Measurements from ENCODE around the gene DSCAM. TPM values are rescaled to one million over a fixed set of nuclear protein-coding genes. Genes with fewer than 3 reads are reported as not detected.

The DSCAM gene
- total and polyA plus RNA-seq, 2 experiments from 2014 or later = 0.07 TPM; not detected in 1

GRCh38 chr21:40377135-40377534 lies 469.8 kb downstream of the DSCAM start:
- Histone ChIP-seq H3K4me2 (no peak overlapping the region), H3K9me2 (ENCODE audit: insufficient read depth) (no peaks in the 10 kb centered on the region), H3K79me2 (replicated peaks; ENCODE audit: insufficient read depth) (no peaks in the 10 kb centered on the region), H3K27ac (ENCODE audit: low read depth) (no peak overlapping the region), H3K36me3 (ENCODE audit: insufficient read depth) (no peaks in the 10 kb centered on the region), H3F3A (replicated peaks; ENCODE audit: low read depth) (no peaks in the 10 kb centered on the region), H3K4me3 (no peak overlapping the region), H4K20me1 (replicated peaks; ENCODE audit: insufficient read depth) (no peaks in the 10 kb centered on the region), H3K27me3 (ENCODE audit: insufficient read depth) (no peaks in the 10 kb centered on the region), H2AFZ (no peak overlapping the region), H3K4me1 (ENCODE audit: insufficient read depth) (no peaks in the 10 kb centered on the region)
- no peak overlapping the region for H3K4me3 Mint-ChIP-seq
- peaks cover 80% of the 10 kb centered on the region for H3K9me3 Mint-ChIP-seq
- ATAC-seq (no peak), DNase-seq (ENCODE audit: low spot score) (no peak)
- no peaks in the 10 kb centered on the region for H3K27me3 Mint-ChIP-seq (ENCODE audit: insufficient read depth, low read depth, poor library complexity)
- H3K36me3 Mint-ChIP-seq (ENCODE audit: low read depth) = peaks cover 6% of the 10 kb centered on the region; the same call in 2 of the 3 replicates
- H3K4me1 Mint-ChIP-seq = no peaks in the 10 kb centered on the region
- no peak overlapping the region for H3K27ac Mint-ChIP-seq
- no peak for TF ChIP-seq ETS1 (IDR thresholded peaks at IDR 0.05)

GRCh38 chr21:40373761-40374160 lies 473.2 kb downstream of the DSCAM start:
- Histone ChIP-seq H3K4me3 (no peak overlapping the region), H4K20me1 (replicated peaks; ENCODE audit: insufficient read depth) (no peaks in the 10 kb centered on the region), H3K79me2 (replicated peaks; ENCODE audit: insufficient read depth) (no peaks in the 10 kb centered on the region), H3K36me3 (ENCODE audit: insufficient read depth) (no peaks in the 10 kb centered on the region), H3K4me2 (no peak overlapping the region), H3K4me1 (ENCODE audit: insufficient read depth) (no peaks in the 10 kb centered on the region), H3K27me3 (ENCODE audit: insufficient read depth) (no peaks in the 10 kb centered on the region), H2AFZ (no peak overlapping the region), H3F3A (replicated peaks; ENCODE audit: low read depth) (no peaks in the 10 kb centered on the region), H3K27ac (ENCODE audit: low read depth) (no peak overlapping the region), H3K9me2 (ENCODE audit: insufficient read depth) (no peaks in the 10 kb centered on the region)
- H3K4me3 Mint-ChIP-seq = no peak overlapping the region
- H3K27me3 Mint-ChIP-seq (ENCODE audit: insufficient read depth, low read depth, poor library complexity) = no peaks in the 10 kb centered on the region
- H3K4me1 Mint-ChIP-seq = no peaks in the 10 kb centered on the region
- peaks cover 76% of the 10 kb centered on the region for H3K9me3 Mint-ChIP-seq
- H3K27ac Mint-ChIP-seq = no peak overlapping the region
- DNase-seq (ENCODE audit: low spot score) (no peak), ATAC-seq (no peak)
- H3K36me3 Mint-ChIP-seq (ENCODE audit: low read depth) = peaks cover 3% of the 10 kb centered on the region; the same call in 1 of the 3 replicates
- TF ChIP-seq POLR2AphosphoS5 (IDR thresholded peaks at IDR 0.05; ENCODE audit: low read depth) (no peak), ETS1 (IDR thresholded peaks at IDR 0.05) (no peak), CREB1 (CRISPR knock-in tag; IDR thresholded peaks at IDR 0.05; ENCODE audit: low read depth) (no peak), ZNF114 (CRISPR knock-in tag; IDR thresholded peaks at IDR 0.05) (no peak), STAT1 (IDR thresholded peaks at IDR 0.05; ENCODE audit: unreplicated experiment) (no peak), ZNF331 (CRISPR knock-in tag; IDR thresholded peaks at IDR 0.05; ENCODE audit: low read depth) (no peak), CTCF (conservative IDR thresholded peaks at IDR 0.05; ENCODE audit: low read depth in 2 of 2) (no peak), JUNB (IDR thresholded peaks at IDR 0.05; ENCODE audit: unreplicated experiment) (no peak), EZH2 (IDR thresholded peaks at IDR 0.05; ENCODE audit: low read depth, unreplicated experiment) (no peak), ZNF462 (CRISPR knock-in tag; IDR thresholded peaks at IDR 0.05) (no peak)

Data from GM23338 (cell line).